GM12874 (cell line): ENCODE results near the gene OPCML.

Experiments used
- TF ChIP-seq, protein P1 (sequence below): IDR thresholded peaks from 2 replicates; pipeline ENCODE4 v1.5.1; 2011; ENCODE audit warnings: low read depth, mild to moderate bottlenecking, control low read depth, low read length, moderate library complexity; ENCODE audit not compliant: insufficient read depth

The OPCML gene

DNA sequence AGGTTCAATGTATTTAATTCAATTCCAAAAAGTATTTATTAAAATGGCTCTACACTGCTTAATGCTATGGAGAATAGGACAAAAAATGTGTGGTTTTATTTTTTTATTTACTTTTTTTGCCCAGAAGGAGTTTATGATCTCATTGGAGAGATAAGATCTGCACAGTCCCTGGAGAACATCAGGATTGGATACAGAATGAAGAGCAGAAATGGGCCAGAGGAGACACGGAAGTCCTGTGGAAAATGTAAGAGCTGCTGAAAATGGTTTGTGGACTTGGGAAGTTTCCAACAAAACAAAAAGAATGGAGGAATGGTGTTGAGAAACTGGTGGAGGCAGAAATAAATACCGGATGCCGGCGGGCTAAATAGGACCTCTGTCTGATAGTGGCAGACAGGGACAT is 554.6 kb downstream of the OPCML start:
- TF ChIP-seq, protein P1, sequence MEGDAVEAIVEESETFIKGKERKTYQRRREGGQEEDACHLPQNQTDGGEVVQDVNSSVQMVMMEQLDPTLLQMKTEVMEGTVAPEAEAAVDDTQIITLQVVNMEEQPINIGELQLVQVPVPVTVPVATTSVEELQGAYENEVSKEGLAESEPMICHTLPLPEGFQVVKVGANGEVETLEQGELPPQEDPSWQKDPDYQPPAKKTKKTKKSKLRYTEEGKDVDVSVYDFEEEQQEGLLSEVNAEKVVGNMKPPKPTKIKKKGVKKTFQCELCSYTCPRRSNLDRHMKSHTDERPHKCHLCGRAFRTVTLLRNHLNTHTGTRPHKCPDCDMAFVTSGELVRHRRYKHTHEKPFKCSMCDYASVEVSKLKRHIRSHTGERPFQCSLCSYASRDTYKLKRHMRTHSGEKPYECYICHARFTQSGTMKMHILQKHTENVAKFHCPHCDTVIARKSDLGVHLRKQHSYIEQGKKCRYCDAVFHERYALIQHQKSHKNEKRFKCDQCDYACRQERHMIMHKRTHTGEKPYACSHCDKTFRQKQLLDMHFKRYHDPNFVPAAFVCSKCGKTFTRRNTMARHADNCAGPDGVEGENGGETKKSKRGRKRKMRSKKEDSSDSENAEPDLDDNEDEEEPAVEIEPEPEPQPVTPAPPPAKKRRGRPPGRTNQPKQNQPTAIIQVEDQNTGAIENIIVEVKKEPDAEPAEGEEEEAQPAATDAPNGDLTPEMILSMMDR = no peak

DNA sequence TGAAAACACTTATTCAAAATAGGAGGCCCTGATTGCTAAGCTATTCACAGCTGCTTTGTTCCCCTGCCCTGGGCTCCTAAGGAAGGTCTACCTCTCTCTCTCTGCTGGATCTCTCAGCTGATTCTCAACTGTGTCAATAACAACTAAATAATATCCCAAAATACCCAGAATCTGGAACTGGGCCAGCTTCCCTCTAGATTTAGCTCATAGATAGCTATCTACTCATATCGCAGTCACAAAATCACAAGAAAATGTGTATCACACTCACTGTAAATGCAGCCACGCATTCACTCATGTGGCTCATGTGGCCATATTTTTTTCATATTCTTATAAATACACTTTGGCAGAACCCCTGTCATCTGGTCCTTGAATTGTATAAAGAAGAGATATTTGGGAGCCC is 555.1 kb downstream of the OPCML start:
- TF ChIP-seq, protein P1 = no peak

DNA sequence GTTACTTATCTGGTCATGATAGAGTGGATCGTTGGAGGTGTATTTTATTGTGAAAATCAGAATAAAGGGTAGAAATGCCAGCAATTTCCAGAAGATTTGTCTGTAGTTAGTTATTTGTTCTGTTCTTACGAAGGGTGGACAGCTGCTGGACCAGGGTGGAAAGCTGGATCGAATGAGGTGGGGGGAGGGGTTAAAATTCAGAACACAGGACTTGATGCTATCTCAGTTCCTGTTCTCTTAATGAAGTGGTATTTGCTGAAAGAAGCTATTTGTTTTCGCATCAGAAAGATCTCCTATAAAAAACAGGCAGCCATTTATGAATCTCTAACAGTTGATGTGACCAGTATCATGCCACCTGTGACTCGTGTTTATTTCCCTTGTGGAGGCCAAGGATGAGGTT is 556.2 kb downstream of the OPCML start:
- TF ChIP-seq, protein P1 = no peak

DNA sequence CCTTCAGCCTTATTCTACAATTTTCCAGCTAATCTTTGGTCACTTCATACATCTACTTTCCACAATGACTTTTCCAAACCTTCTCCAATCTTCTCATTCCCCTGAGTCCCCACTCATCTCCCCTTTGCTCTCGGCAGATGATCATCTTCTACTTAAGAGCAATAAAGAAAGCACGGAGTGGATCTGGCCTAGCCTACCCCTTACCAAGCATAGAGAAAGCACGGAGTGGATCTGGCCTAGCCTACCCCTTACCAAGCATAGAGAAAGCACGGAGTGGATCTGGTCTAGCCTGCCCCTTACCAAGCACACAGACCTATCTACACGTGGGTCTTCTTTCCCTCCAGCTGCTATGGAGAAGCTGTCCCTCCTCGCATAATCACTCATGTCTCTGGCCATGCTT is 558.6 kb downstream of the OPCML start:
- TF ChIP-seq, protein P1 = no peak

DNA sequence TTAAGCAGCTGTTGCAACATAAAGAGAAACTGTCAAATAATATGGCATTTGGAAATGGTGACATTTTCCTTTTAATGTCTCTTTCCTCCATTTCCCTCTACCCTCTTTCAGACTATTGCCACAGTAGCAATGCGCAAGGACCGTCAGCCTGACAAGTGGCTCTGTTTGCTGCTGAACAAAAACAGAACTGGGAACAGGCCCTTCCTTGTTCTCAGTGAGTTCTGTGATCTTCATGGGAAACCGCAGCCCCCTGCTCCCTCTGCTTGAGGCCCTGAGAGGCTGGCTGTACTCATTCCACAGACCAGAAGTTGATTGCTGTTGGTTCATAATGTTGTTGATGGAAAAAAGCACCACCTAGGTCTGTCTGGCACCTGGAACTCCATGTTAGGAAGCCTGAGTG is 559.7 kb downstream of the OPCML start:
- TF ChIP-seq, protein P1 = no peak

DNA sequence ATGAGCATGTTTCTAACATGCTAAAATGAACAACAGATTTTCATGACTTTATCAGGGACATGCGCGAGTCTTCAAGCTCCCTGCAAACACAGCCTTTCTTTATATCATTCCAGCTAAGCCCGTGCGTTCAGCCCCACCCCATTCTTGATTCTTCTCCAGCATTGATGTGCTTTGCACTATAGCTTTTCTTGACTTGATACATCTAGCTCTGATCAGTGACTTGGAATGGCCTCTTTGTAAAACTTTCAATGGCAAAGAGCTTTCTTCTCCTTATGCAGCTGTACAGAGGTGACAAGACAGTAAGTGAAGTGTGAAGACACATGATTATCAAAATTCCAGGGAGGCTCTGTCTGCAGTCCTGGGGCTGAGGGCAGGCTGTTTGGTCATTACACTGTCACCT is 561.0 kb downstream of the OPCML start:
- TF ChIP-seq, protein P1 = no peak

DNA sequence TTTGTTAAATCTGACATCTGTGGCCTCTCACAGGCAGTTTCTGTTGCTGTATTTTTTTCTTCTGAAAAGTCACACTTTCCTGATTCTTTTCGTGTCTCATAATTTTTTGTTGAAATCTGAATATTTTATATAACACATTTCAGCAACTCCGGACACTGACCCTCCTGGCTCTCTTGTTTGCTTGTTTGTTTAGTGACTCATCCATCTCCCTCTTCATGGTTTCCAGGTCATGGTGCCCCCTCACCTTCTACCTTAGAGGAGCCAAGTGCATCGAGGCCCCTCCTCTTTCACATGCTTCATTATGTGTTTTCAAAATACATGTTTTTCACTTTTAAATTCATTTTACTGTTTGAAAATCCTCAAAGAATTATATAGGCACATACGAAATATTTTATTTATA is 562.4 kb downstream of the OPCML start:
- TF ChIP-seq, protein P1 = no peak

DNA sequence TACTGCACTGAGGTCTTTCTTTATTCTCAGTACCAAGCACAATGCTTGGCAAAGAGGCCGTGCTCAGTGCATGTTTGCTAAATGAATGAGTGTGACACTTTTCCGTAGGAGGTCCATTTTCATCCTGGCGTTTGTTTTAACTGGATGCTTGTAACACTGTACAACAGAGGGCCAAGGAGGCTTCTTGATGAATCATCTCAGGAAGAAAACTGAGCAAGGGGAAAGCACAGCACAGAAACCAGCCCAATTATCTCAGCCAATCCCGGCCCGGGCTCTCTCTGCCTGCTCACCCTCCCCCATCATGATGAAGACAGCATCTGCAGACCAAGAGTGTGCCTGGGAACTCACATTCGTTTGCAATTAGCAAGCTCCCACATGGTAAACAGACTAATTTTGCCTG is 570.3 kb downstream of the OPCML start:
- TF ChIP-seq, protein P1 = no peak
